Kasumi-1 (cell line): Measurements from ENCODE around the gene MED9.
"Not testable (repeated sequence)": the region's sequence is repeated elsewhere in the genome, so short reads cannot be mapped to it uniquely, and the experiment has no call there.

Experiments
- DNase-seq, 2 experiments: peaks; one replicate each; lab custom pipeline; 2025; lab: John Stamatoyannopoulos, UW

MED9 gene, protein sequence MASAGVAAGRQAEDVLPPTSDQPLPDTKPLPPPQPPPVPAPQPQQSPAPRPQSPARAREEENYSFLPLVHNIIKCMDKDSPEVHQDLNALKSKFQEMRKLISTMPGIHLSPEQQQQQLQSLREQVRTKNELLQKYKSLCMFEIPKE

DNA sequence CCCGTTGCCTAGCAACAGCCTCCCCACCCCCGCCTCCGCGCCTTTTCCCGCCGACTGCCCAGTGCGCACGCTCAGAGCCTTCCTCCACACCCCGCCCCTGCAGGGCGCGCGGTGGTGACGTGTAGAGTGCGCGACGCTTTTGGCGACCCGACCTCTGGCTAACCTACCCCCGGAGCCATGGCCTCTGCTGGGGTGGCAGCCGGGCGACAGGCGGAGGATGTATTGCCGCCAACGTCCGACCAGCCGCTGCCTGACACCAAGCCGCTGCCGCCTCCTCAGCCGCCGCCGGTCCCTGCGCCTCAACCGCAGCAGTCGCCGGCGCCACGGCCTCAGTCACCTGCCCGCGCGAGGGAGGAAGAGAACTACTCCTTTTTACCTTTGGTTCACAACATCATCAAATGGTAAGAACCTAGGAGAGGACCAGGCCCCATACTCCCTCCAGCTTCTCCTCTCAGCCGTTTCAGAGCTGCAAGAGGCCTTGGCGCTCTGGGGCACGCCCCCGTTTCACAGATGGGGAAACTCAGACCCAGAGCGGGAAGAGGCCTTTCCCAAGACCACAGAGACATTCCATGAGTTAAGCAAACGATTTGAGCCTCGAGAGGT lies at the start of gene MED9:
TSS of gene MED9 (plus strand) at position 136 of the 603 bp plus-strand sequence. CDS start at position 178, 42 bp downstream.
- DNase-seq = peak; percentile 62 to 73

DNA sequence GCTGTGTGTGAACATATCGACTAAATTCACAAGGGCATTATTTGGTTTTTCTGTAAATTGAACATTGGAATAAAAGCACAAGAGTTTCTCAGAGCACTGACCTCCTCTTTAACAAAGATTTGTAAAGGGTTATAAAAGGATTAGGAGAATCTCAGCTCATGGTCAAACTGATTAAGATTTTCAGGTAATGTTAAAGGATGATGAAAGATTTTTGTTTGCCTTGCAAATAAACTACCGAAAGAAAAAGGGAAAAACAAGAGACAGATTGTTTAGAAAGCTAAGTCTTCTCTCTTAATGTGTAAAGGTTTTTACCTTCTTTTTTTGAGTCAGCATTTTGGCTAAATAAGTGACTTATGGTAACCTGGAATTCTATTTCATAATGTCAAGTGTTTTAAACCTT lies 47.6 kb upstream of the MED9 start:
- no peak for DNase-seq

DNA sequence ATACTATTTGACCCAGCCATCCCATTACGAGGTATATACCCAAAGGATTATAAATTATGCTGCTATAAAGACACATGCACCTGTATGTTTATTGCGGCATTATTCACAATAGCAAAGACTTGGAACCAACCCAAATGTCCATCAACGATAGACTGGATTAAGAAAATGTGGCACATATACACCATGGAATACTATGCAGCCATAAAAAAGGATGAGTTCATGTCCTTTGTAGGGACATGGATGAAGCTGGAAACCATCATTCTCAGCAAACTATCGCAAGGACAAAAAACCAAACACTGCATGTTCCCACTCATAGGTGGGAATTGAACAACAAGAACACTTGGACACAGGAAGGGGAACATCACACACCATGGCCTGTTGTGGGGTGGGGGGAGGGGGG lies 45.9 kb upstream of the MED9 start:
- DNase-seq = not testable (repeated sequence)

DNA sequence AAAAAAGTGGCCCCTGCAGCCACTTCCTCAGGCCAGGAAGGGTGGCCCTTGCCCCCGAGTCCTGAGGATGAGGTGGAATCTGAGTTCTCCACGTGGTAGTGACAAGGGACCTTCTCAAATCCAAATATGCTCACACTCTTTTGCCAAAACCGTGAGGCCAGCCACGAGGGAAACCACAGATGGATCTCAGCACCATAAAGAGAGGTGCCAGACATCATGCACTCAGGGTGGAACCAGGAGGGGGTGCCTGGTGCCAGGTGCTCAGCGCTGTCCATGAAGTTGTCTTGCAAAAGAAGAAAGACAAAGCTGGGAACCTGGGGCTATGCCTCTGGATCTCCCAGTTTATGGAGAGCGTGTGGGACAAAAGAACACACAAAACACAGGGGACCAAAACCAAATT lies 45.2 kb upstream of the MED9 start:
- no peak for DNase-seq

DNA sequence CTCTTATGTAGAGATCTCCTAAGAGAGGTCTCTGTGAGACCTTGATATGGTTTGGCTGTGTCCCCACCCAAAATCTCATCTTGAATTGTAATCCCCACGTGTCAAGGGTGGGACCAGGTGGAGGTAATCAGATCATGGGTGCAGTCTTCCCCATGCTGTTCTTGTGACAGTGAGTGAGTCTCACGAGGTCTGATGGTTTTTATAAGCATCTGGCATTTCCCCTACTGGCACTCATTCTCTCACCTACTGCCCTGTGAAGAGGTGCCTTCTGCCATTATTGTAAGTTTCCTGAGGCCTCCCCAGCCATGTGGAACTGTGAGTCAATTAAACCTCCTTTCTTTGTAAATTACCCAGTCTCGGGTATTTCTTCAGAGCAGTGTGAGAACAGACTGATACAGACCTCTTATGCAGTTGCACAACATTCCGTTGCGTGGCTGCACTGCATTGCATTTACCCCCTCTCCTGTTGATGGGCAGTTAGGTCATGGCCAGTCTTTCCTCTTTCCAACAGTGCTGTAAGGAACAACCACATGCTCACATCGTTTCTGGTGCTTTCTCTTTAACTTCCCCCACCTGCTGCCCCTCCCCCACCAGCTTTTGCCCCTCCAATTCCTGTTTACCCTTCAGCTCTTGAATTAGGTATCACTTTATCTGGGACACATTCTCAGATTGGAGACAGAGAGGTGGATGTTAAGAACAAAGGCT lies 43.6 kb upstream of the MED9 start:
- DNase-seq = no peak

DNA sequence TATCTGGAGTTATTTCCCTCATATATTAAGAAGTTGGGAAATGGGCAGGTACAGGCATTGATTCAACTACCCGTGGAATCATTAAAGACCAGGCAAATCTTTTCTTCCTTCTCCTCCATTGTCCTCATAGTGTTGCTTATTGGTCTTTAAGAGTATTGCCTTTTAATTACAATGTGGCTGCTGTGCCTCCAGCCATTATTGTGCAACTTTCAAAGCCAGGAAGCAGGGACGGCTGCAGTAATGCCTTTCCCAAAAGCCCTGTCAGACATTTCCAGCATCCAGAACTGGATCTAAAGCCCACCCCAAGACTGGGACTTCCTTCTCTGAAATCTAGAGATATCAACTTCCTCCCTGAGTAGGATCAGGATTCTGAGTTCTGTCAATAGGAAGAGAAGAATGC lies 42.3 kb upstream of the MED9 start:
- no peak for DNase-seq

DNA sequence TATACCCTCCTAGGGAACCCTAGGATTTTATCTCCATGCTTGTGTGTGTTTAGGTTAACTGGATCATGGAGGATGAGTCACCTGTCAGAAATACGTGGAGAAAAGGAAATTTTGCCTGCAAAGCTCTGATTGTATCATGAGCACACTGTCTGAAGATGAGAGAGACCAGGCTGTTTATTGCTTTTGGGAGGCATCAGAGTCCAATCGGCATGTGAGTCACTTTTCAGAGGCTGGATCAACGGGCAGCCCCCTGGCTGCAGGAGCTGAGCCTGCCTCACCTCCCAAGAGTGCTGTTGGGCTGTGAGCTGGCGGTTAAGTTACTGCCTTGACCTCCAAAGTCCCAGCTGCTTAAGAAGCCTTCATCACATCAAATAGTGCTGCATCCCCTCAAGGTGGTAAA lies 41.5 kb upstream of the MED9 start:
- DNase-seq = no peak

DNA sequence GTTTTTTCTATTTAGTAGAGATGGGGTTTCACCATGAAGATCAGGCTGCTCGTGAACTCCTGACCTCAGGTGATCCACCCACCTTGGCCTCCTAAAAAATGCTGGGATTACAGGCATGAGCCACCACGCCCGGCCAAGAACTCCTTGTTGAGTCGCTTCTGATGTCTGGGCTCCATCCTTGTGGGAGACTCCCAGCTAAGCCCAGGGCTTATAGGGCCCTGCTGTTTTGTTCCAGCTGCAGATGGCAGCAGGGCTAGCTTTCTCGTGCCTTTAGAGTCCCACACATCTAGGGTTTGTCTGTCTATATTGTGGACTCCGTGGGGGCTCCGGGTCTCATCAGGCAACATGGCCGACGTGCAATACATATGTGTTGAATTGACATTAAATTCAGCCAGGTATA lies 39.3 kb upstream of the MED9 start:
- DNase-seq = no peak

DNA sequence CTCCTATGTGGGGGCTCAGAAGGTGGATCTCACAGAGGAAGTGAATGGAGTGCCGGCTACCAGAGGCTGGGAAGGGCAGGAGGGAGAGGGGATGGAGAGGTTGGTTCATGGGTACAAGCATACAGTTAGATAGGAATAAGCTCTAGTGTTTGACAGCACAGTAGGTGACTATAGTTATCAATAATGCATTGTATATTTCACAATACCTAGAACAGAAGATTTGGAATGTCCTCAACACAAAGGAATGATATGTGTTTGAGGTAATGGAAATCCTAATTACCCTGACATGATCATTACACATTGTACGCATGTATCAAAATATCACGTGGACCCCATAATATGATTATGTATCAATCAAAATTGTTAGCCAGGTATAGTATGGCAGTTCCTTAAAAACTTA lies 38.9 kb upstream of the MED9 start:
- no peak for DNase-seq

DNA sequence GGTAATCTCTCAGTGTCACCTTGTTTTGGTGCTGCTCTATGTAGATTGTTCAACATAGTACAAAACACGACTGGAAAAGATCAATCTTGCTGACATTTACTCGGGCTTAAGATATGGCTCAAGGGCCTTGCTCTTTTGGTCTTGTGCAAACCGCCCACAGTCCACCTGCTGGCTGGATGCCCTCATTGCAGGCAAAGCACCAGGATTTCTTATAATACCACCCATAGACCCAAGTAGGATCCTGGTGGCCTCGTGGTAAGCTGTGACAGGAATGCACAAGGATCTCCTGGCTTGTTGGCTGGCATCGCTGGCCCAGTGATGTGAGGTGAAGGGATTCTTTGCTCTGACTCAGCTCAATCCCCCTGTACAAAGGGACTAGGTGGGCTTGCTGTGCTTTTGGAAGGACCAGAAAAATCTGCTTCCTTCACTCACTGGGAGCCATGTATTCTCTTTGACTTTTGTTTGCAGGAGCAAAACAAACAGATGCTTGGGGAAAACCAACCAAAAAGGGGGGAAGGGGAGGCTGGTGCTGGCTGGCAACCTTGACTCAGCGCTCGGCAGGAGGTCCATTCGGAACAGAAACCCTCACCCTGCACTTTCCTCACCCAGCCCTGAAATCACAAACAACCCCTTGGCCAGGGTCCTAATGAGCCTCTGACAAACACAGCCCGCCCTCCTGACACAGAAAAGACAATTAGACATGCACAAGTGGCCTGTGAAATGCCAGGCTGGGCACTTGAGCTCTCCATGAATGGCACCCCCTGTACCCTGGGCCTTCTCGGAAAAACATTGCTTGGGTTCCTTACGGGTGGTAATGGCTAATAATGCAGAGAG lies 36.6 kb upstream of the MED9 start:
- DNase-seq = peak; percentile 5 to 16

DNA sequence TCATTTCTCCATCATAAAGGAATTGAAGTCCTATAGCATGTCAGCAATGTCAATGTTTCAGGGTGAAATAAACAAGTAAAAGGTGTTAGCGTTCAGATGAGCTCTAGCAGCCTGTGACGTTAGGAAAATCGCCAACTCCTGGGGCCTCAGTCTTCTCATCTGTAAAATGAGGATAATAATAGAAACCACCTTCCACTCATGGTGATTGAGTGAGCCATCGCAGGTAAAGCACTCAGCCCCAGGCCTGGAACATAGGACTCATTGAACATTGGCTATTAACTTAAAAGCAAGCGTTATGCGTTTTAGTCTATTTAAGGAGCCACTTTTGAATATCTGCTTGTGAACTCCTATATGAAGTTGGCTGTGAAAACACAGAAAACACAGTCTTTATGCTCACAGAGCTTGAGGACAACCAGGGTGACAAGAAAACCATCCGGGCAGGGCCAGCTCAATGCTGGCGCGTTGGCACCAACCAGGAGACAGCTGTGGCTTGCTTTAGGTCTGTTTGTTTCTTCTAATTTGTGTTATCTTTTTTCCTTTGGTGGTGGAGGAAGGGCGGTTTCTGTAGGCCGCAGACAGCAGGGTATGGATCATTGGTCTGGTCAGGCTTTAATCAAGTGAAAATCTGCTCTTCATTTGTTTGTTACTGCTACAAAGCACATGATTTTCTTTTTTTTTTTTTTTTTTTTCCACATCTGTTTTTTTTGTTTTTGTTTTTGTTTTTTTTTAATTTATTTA lies 35.7 kb upstream of the MED9 start:
- DNase-seq = no peak

DNA sequence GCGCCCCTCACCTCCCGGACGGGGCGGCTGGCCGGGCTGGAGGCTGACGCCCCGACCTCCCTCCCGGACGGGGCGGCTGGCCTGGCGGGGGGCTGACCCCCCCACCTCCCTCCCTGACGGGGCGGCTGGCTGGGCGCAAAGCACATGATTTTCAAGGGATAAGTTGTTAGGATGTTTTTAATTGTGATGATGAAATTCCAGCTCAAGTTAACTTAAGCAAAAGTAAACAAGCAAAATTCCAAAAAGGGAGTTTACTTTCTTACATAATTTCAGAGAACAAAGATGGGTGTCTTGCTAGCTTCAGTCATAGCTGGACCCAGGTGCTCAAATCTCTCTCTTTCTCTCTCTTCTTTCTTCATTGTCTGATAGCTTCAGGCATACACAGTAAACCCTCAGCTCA lies 33.6 kb upstream of the MED9 start:
- no peak for DNase-seq

DNA sequence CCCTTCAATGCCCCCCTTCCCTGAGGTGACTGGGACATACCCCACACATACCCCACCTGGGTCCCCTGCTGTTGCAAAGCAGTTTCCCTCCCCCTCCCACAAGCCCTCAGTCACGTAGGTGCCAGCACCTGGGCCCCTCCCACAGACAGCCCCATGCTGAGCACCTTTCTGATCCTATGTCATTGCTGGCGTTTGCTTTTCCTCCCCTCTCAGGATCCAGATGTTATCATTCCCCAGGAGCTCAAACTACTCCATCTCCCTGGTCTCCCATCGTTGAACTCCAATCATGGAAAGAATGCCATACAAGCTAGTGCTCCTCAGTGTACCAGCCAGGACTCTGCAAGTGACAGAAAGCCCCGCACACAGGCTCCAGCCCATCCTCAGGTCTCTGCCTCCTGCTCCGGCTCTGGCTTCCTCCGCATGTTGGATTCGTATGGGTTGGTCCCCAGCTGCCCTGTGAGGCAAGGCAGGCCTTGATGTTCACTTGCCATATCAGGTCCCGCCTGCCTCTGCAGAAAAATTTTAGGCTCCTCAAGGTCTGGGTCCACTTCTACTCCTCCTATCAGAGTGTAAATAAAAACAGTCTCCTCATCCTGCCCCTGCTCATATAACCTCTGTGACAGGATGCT lies 31.4 kb upstream of the MED9 start:
- DNase-seq = no peak

DNA sequence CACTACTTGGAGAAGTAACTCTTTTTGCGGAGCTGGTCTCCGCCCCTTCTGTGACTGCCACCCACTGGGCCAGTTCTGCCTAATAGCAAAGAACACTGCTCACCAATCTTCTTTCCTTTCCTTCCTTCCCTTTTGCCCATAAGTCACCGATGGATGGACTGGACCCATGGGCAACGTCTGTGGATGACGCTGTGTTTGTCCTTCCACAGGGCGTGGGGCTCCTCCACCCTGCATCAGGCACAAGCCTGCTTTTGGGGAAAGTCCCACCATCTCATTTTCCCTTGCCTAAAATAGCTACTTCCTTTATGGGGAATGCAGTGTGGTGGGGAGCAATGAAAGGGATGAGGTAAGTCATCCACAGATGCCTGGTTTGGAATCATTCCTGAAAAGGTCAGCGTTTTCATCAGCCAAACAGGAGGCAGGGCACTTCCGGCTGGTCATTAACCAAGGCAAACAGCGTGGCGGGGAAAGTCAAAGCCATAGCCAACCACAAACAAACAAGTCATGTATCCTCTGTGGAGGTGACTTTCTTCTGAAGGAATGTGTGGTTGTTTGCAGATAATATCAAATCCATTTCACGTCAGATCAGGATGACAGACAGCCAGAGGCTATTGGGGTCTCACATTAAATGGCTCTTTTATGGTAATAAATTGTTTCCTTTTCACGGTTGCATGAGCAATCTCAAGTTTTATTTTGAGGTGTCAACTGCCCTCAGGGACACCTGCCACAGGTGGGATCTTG lies 30.7 kb upstream of the MED9 start:
- DNase-seq = no peak

DNA sequence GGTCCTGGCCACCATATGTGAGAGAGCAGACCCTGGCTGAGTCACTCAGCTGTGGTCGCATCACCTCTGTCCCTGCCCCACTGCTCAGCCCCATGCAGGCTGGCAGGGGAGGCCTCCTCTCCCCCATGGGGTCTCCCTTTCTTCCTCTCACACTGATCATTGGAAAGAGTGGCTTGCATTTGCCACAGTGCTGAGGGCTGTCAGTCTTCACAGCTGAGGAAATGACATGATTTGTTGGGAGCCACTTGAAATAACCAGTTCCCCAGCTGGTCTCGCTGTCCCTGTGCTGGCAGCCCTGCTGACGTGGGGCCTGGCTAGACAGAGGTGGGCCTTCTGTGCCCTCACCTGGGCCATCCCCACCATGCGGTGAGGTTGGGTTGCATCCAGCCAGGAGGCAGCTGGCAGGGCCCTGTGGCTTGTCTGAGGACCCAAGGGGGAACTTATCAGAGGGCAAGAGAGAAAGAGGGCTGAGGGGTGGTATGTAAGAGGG lies 30.1 kb upstream of the MED9 start:
- DNase-seq = no peak

DNA sequence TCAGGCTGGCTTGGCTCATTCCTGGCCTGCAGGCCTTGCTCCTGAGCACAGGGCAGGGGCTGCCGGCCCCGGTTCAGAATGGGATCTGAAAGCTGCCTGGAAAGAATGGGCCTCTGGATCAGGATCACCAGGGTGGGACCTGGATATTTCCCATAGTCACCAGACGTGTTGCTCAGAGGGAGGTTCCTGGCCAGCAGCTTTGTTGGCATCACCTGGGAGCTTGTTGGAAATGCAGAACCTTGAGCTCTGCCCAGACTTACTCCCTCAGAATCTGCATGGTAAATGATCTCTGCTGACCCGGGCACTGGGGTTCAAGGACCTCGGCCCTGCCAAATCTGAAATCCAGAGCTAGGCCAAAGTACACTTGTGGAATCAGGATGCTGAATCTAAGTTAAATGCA lies 29.5 kb upstream of the MED9 start:
- no peak for DNase-seq

DNA sequence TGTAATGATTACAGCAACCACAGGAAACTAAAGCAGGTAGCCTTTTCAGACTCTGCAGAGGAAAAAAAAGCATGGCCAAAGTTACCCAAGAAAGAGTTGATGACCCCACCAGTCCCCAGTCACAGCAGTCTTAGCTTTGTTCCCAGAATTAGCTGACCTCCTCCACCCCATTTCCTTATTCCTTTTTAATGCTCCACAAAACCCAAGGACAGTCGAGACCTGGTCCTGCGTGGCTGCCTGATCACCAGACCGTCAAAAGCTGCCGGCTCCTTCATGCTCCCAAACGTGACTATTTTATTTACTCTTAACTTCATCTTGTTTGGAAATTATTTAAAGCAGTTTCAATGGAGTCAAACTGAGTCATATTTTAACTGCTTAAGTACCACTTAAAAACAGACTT lies 28.7 kb upstream of the MED9 start:
- no peak for DNase-seq

DNA sequence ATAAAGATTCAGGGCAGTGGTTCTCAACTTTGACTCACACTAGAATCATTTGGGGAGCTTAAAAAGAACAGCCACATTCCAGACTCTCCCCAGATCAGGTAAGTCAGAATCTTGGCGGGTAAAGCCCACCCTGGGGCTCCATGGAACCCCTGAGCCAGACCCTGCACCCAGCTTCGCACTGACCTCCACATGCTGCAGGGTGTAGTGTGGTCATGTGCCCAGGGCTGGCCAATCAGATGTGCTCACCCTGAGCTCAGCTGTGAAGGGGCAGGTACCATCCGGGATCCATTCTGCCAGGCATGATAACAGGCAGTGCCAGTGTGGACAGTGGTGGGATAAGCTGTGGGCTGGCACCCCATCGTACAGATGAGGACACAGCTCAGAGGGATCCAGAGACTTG lies 28.1 kb upstream of the MED9 start:
- DNase-seq = no peak

DNA sequence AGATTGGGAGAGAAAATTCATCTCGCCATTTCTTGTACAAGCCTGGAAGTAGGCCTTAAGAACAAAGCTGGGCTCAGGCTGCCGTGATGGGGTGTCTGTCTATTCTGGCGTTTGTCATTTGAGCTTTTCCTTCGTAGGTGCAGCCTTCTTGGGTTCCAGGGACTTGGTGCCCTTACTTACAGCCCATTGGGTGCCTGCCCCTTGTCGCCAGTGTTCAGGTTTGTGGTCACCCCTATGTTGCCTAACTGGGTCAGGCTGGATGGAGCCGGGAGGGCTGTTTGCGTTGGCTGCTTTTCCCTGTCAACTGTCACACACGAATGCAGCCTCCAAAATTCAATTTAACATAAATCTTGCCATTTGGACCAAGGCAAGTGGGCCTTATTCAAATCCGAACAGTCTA lies 23.7 kb upstream of the MED9 start:
- no peak for DNase-seq

DNA sequence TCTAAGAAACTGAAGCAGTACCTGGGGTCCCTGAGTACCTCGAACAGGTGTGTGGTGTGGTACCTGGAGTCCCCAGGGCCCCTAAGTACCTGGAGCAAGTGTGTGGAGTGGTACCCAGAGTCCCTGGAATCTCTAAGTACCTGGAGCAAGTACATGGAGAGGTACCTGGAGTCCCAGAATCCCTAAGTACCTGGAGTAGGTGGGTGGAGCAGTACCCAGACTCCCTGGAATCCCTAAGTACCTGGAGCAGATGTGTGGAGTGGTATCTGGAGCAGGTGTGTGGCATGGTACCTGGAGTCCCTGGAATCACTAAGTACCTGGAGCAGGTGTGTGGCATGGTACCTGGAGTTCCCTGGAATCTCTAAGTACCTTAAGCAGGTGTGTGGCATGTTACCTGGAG lies 22.5 kb upstream of the MED9 start:
- DNase-seq = no peak

DNA sequence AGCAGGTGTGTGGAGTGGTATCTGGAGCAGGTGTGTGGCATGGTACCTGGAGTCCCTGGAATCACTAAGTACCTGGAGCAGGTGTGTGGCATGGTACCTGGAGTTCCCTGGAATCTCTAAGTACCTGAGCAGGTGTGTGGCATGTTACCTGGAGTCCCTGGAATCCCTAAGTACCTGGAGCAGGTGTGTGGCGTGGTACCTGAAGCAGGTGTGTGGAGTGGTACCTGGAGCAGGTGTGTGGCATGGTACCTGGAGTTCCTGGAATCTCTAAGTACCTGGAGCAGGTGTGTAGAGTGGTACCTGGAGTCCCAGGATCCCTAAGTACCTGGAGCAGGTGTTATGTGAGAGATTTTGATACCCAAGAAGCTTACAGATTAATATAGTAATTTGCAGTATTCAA lies 22.1 kb upstream of the MED9 start:
- not testable (repeated sequence) for DNase-seq
